GM18951 (cell line): ENCODE data around the gene CRHR2.

Source experiments
- POLR2A ChIP-seq: IDR thresholded peaks from 4 replicates; pipeline ENCODE4 v1.6.1; 2011; ENCODE audit warnings: mild to moderate bottlenecking; ENCODE audit not compliant: insufficient read length, insufficient read depth; ENCODE audit errors: extremely low read depth
- in situ Hi-C: fragments of 300-500 bp; cut with MboI; formaldehyde crosslinking; loops from one replicate; pipeline ENCODE4 v1.12.0; 2022; ENCODE audit warnings: low sequenced_read_pairs, mixed read lengths, inconsistent platforms; ENCODE audit not compliant: unreplicated experiment

Gene CRHR2

DNA sequence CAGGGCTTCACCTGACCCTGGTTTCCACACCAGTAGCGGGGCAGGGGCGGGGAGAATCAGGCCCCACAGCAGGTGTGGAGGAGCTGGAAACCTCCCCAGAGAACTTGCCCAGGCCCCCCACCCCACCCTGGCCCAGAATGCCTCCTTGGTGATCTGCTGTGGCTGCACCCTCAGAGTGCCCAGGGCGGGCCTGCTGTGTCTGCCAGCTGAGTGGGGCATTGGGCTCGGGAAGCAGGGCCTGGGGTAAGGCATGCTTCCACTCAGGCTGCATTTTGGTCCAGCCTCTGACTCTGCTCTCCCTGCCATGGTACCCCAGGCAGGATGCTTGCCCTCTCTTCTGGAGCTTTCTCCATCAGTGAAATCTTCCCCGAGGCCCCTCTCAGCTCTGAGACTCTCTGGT is 1.1 kb upstream of the CRHR2 start:
- in situ Hi-C loops: no loop called here
- TF ChIP-seq POLR2A: no peak

- in situ Hi-C loops: no loop called here
- no peak for TF ChIP-seq POLR2A
Measured at GRCh38 chr7:30681815-30682211, 443 bp downstream of the CRHR2 start.

GRCh38 chr7:30681331-30681797 is 892 bp downstream of the CRHR2 start:
- no peak for TF ChIP-seq POLR2A
- in situ Hi-C loops: no loop called here

DNA sequence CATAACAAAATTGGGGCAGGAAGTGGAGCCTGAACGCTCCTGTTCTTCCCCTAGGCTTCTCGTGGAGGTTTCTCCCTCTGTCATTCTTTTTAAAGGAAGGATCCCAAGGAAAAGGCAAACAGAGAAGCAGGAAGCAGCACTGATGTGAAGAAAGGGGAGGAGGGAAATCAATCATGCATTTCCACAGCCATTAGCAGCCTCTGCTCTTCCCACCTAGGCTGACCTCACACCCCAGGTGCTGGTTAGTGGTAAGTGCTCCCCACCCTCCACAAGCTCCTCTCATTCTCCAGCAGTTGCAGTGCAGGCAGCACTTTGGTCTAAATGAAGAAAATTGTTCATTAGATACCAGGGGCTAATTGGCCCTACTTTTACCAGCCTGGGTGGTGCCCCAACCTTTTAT is 2.6 kb downstream of the CRHR2 start:
- in situ Hi-C loops: no loop called here
- TF ChIP-seq POLR2A: no peak

- no peak for TF ChIP-seq POLR2A
- in situ Hi-C loops: no loop called here
Measured at GRCh38 chr7:30678805-30679204, 3.5 kb downstream of the CRHR2 start.

GRCh38 chr7:30674876-30675275 is 7.4 kb downstream of the CRHR2 start:
- in situ Hi-C loops: no loop called here
- no peak for TF ChIP-seq POLR2A

DNA sequence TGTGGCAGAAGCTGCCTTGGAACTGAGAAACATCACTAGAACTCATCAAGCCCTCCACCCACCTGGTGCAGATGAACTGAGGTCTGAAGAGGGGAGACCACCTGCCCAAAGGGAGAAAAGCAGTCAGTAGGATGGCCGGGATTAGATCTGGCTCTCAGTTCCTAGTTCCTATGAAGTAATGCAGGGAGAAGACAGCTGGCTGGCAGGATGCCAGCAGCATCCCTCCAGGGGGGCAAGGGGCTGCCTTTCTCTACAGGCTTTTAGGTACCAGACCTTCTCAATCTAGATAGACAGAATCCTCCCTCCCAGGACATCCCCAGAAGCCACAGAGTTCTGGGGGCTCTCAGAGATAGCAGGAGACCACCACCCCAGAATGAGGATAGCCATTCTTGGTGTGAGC is 7.8 kb downstream of the CRHR2 start:
- no peak for TF ChIP-seq POLR2A
- in situ Hi-C loops: no loop called here

DNA sequence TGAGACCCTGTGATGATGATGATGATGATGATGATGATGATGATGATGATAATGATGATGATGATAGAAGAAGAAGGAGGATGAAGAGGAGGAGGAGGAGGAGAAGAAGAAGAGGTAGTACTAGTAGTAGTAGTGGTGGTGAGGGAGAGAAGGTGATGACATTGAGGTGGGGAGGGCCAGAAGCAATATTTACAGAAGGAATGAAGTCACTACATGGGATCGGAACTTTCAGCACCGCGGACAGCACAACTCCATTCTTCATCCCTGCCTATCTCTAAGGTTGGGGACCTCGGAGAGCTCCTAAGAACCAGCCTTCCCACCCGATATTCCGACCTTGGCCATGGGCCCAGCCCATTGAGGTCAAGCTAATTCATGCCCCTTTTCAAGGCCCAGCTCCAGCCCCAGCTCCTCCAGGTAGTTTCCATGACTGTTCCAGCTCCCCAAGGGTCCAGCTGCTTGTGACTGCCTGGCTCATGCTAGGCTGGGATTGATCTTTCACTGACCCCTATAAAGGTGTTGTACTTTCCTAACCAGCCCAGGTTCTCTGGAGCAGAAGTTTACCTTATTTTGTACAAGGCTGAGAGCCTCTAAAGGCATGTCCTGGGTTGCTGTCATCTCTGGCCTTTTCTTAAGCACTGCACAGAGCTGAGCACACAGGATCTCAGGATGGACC is 10.3 kb downstream of the CRHR2 start:
- in situ Hi-C loops: no loop called here
- TF ChIP-seq POLR2A: no peak

GRCh38 chr7:30668102-30668501 is 14.2 kb downstream of the CRHR2 start:
- no peak for TF ChIP-seq POLR2A
- in situ Hi-C loops: no loop called here

GRCh38 chr7:30667172-30667571 is 15.1 kb downstream of the CRHR2 start:
- TF ChIP-seq POLR2A: no peak
- in situ Hi-C loops: no loop called here

GRCh38 chr7:30665449-30665848 is 16.8 kb downstream of the CRHR2 start:
- TF ChIP-seq POLR2A: no peak
- in situ Hi-C loops: no loop called here

- in situ Hi-C loops: no loop called here
Measured at GRCh38 chr7:30665043-30665442, 17.2 kb downstream of the CRHR2 start.

DNA sequence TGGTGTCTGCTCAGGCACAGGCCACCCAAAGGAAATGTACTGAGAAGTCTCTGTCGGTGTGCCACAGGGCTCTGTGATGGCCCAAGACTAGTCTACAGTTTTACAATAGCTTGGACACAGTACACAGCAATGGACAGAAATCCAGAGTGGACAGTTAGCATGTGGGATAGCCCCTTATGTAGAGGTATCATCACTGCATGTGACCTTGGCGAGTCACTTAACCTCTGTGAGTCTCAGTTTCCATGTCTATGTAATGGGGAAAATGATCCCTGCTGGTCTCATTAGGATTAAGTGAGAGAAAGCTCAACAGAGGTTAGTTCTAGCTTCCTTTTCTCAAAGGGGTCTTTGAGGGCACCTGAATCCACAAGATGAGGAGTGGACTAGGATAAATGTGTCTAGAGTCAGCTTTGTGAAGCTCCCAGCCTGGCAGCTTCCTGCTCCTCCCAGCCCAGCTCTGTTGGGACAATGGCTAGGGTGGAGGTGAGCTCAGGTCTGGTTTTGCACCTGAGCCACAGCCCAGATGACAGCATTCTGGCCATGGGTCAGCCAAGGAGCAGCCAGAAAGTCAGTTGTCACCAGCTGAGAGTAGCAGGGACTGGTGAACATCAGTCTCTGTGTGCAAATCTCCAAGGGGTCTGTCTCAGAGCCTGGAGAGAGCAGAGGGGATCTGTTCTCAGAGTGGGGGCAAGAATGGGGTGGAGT is 17.9 kb downstream of the CRHR2 start:
- no peak for TF ChIP-seq POLR2A
- in situ Hi-C loops: no loop called here

More at GRCh38 chr7:30665043-30665442, 17.2 kb downstream of the CRHR2 start:
- no peak for TF ChIP-seq POLR2A

GRCh38 chr7:30663414-30663813 is 18.8 kb downstream of the CRHR2 start:
- no peak for TF ChIP-seq POLR2A
- in situ Hi-C loops: no loop called here
